AG09309 (cell line): ENCODE measurements around the gene C10orf88.

Source experiments
- DNase-seq: peaks from one replicate; pipeline ENCODE4 v3.0.0-alpha.2; 2010; ENCODE audit warnings: low read depth
- H3K4me3 ChIP-seq: 2 replicates; pipeline ENCODE4 v1.5.1; 2011; ENCODE audit warnings: mild to moderate bottlenecking, low read depth, low read length, moderate library complexity; ENCODE audit not compliant: control insufficient read depth
- TF ChIP-seq, protein P1 (sequence below): IDR thresholded peaks from 2 replicates; pipeline ENCODE4 v1.5.1; 2011; ENCODE audit warnings: mild to moderate bottlenecking, low read depth, low read length, inconsistent platforms; ENCODE audit not compliant: insufficient read depth, control insufficient read depth; ENCODE audit errors: missing control alignments

The C10orf88 gene

DNA sequence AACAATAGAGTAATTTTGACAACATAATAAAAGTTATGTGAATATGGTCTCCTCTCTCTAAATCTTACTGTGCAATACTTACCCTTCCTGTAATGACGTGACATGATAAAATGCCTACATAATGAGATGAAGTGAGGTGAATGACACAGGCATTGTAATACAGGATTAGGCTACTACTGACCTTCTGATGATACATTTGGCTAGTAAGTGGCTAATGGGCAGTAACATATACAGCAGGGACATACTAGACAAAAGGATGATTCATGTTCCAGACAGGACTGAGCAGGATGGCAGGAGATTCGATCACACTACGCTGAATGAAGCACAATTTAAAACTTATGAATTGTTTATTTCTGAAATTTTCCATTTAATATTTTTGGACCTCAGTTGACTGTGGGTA lies 4.7 kb downstream of the C10orf88 start:
- TF ChIP-seq, protein P1, sequence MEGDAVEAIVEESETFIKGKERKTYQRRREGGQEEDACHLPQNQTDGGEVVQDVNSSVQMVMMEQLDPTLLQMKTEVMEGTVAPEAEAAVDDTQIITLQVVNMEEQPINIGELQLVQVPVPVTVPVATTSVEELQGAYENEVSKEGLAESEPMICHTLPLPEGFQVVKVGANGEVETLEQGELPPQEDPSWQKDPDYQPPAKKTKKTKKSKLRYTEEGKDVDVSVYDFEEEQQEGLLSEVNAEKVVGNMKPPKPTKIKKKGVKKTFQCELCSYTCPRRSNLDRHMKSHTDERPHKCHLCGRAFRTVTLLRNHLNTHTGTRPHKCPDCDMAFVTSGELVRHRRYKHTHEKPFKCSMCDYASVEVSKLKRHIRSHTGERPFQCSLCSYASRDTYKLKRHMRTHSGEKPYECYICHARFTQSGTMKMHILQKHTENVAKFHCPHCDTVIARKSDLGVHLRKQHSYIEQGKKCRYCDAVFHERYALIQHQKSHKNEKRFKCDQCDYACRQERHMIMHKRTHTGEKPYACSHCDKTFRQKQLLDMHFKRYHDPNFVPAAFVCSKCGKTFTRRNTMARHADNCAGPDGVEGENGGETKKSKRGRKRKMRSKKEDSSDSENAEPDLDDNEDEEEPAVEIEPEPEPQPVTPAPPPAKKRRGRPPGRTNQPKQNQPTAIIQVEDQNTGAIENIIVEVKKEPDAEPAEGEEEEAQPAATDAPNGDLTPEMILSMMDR, result no peak
- no peak overlapping the region for H3K4me3 ChIP-seq
- no peak for DNase-seq

- H3K4me3 ChIP-seq, result no peak overlapping the region
- DNase-seq, result no peak
- TF ChIP-seq, protein P1, result no peak
Observed at GRCh38 chr10:122939856-122940543, 14.0 kb downstream of the C10orf88 start.

DNA sequence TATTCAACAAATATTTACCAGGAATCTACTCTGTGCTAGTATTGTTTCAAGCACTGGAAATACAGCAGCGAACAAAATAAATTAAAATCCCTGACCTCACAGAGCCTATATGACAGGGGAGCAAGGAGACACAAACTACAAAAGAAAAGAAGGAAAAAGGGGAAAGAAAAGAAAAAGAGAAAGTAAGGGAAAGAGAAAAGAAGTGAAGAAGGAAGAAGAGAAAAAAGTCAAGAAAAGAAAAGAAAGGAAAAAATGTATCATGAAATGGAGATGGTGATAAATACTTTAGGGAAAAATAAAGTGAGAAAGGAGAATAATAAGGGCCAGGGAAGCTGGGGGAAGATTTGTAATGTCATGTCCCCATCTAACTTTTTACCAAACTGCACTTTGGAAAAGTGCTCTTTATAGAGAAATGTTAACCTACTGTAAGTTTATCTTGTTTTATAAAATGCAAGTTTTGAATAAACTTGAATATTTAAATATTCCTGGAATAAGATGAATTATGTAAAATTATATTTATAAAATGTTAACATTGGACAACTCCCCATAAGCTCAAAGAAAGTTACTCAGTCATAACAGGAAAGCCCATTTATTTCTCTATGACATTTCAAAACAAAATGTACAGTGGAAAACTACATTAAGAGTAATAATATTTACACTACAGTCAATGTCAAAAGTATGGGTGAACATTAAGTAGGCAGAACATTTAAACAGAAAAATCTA lies 14.7 kb downstream of the C10orf88 start:
- DNase-seq, result no peak
- H3K4me3 ChIP-seq, result no peak overlapping the region
- TF ChIP-seq, protein P1, result no peak

GRCh38 chr10:122931088-122931906 lies 22.7 kb downstream of the C10orf88 start:
- DNase-seq, result no peak
- no peak overlapping the region for H3K4me3 ChIP-seq
- TF ChIP-seq, protein P1, result no peak

DNA sequence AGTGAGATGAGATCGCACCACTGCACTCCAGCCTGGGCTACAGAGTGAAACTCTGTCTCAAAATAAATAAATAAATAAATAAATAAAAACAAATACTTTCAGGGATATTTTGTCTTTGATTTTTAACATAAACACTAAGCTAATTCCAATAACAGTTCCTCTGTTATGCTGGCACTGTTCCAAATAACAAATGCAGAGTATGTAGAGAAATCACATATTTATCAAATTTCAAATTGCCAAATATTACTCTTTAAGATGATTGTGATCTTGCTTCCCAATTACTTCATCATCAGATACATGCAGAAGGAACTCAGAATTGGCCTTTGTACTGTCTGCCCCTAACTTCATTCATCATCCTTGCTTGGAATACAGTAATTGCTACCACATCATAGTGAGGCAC lies 23.9 kb downstream of the C10orf88 start:
- TF ChIP-seq, protein P1, result no peak
- H3K4me3 ChIP-seq, result no peak overlapping the region
- DNase-seq, result no peak

- TF ChIP-seq, protein P1, result no peak
Observed at GRCh38 chr10:122915700-122916099, 38.3 kb downstream of the C10orf88 start.

More at GRCh38 chr10:122915700-122916099, 38.3 kb downstream of the C10orf88 start:
- DNase-seq, result no peak
- H3K4me3 ChIP-seq, result no peak overlapping the region
